Osteocyte (in vitro differentiated cells): ENCODE results near the gene MON2. TPM values are rescaled to one million over a fixed set of nuclear protein-coding genes. Genes with fewer than 3 reads are reported as not detected.
A peak's percentile ranks its signal among the peaks of the same experiment; 100 is the strongest.

Source experiments
- DNase-seq: peaks from one replicate; pipeline ENCODE4 v3.0.0; 2021; ENCODE audit warnings: mixed read lengths; ENCODE audit not compliant: unreplicated experiment; ENCODE audit errors: extremely low spot score
- H3K27ac Mint-ChIP-seq: one replicate; pipeline ENCODE4 v1.8.0; 2021; ENCODE audit warnings: mild to moderate bottlenecking, mixed read lengths; ENCODE audit not compliant: unreplicated experiment
- H3K27me3 Mint-ChIP-seq: one replicate; pipeline ENCODE4 v1.8.0; 2021; ENCODE audit warnings: mixed read lengths; ENCODE audit not compliant: unreplicated experiment
- H3K36me3 Mint-ChIP-seq: one replicate; pipeline ENCODE4 v1.8.0; 2021; ENCODE audit warnings: mixed read lengths; ENCODE audit not compliant: unreplicated experiment
- H3K4me1 Mint-ChIP-seq: one replicate; pipeline ENCODE4 v1.8.0; 2021; ENCODE audit warnings: mixed read lengths; ENCODE audit not compliant: unreplicated experiment
- H3K4me3 Mint-ChIP-seq: one replicate; pipeline ENCODE4 v1.8.0; 2021; ENCODE audit warnings: mild to moderate bottlenecking, moderate library complexity, mixed read lengths; ENCODE audit not compliant: unreplicated experiment
- H3K9me3 Mint-ChIP-seq: one replicate; pipeline ENCODE4 v1.8.0; 2021; ENCODE audit warnings: mixed read lengths; ENCODE audit not compliant: unreplicated experiment
- CTCF ChIP-seq: fragments of 200-600 bp; sonication (generic); IDR thresholded peaks from 2 replicates; pipeline ENCODE4 v1.5.0; 2021; ENCODE audit warnings: antibody characterized with exemption, mild to moderate bottlenecking, moderate library complexity
- total RNA-seq: library from RNA; stranded (reverse); gene quantifications from 2 replicates; pipeline ENCODE4 v1.2.1, GENCODE V29; 2021

Gene MON2
- total RNA-seq, 1 donor from 2014 or later, result 53.4 TPM

- Mint-ChIP-seq H3K27ac (no peak overlapping the region), H3K36me3 (peaks cover 31% of the 10 kb centered on the region), H3K9me3 (no peaks in the 10 kb centered on the region), H3K27me3 (no peaks in the 10 kb centered on the region), H3K4me1 (peaks cover 12% of the 10 kb centered on the region), H3K4me3 (no peak overlapping the region)
- no peak for DNase-seq
- no peak for TF ChIP-seq CTCF
Observed at GRCh38 chr12:62586850-62587249, 120.2 kb downstream of the MON2 start.

- H3K27me3 Mint-ChIP-seq, result no peaks in the 10 kb centered on the region
- peak overlapping the region; percentile 51 for H3K27ac Mint-ChIP-seq
- no peak overlapping the region for H3K4me3 Mint-ChIP-seq
- no peak for DNase-seq
- H3K4me1 Mint-ChIP-seq, result peaks cover 12% of the 10 kb centered on the region
- peaks cover 29% of the 10 kb centered on the region for H3K36me3 Mint-ChIP-seq
- no peak for TF ChIP-seq CTCF
- H3K9me3 Mint-ChIP-seq, result no peaks in the 10 kb centered on the region
Observed at GRCh38 chr12:62588916-62589315, 122.3 kb downstream of the MON2 start.

- no peak overlapping the region for H3K27ac Mint-ChIP-seq
- TF ChIP-seq CTCF, result no peak
- H3K9me3 Mint-ChIP-seq, result no peaks in the 10 kb centered on the region
- no peaks in the 10 kb centered on the region for H3K27me3 Mint-ChIP-seq
- DNase-seq, result no peak
- no peak overlapping the region for H3K4me3 Mint-ChIP-seq
- peaks cover 9% of the 10 kb centered on the region for H3K4me1 Mint-ChIP-seq
- H3K36me3 Mint-ChIP-seq, result peaks cover 7% of the 10 kb centered on the region
Observed at GRCh38 chr12:62597253-62597652, 130.6 kb downstream of the MON2 start.

GRCh38 chr12:62598846-62599245 lies 132.2 kb downstream of the MON2 start:
- Mint-ChIP-seq H3K9me3 (no peaks in the 10 kb centered on the region), H3K4me3 (no peak overlapping the region), H3K4me1 (peaks cover 9% of the 10 kb centered on the region), H3K36me3 (peaks cover 7% of the 10 kb centered on the region), H3K27ac (no peak overlapping the region), H3K27me3 (no peaks in the 10 kb centered on the region)
- no peak for TF ChIP-seq CTCF
- no peak for DNase-seq

GRCh38 chr12:62599854-62600437 lies 133.3 kb downstream of the MON2 start:
- Mint-ChIP-seq H3K4me1 (peaks cover 9% of the 10 kb centered on the region), H3K27me3 (no peaks in the 10 kb centered on the region), H3K9me3 (no peaks in the 10 kb centered on the region), H3K27ac (no peak overlapping the region), H3K4me3 (no peak overlapping the region), H3K36me3 (peaks cover 7% of the 10 kb centered on the region)
- peak; percentile 30 for TF ChIP-seq CTCF
- DNase-seq, result no peak
